Esophagus squamous epithelium (tissue), 5 donors: ENCODE measurements around the gene KLK13. TPM values are rescaled to one million over a fixed set of nuclear protein-coding genes. Genes with fewer than 3 reads are reported as not detected.

Experiments
- DNase-seq: peaks from one replicate; lab custom pipeline; 2025; lab: John Stamatoyannopoulos, UW
- H3K27ac ChIP-seq, 4 donors: fragments of 200-600 bp; sonication (generic); one replicate each; pipeline ENCODE4 v1.5.1; 2016 to 2019; ENCODE audit warnings: mild to moderate bottlenecking in 1 of 4
- H3K27me3 ChIP-seq, 4 donors: fragments of 200-600 bp; sonication (generic); 1 replicate in 3 of 4; 2 replicates in 1 of 4; pipeline versions ENCODE4 v1.5.1 to v1.6.0; 2017 to 2021; ENCODE audit warnings: antibody characterized with exemption in 1 of 4
- H3K36me3 ChIP-seq, 3 donors: fragments of 200-600 bp; sonication (generic); one replicate each; pipeline ENCODE4 v1.5.1; 2016 to 2019
- H3K4me1 ChIP-seq, 3 donors: fragments of 200-600 bp; sonication (generic); one replicate each; pipeline ENCODE4 v1.5.1; 2017 to 2019
- H3K4me3 ChIP-seq, 4 donors: fragments of 200-600 bp; sonication (generic); 1 replicate in 3 of 4; 2 replicates in 1 of 4; pipeline ENCODE4 v1.5.1; 2016 to 2019; ENCODE audit warnings: mild to moderate bottlenecking in 2 of 4, moderate library complexity in 1 of 4
- H3K9me3 ChIP-seq, 3 donors: fragments of 200-600 bp; sonication (generic); one replicate each; pipeline ENCODE4 v1.5.1; 2016 to 2019
- CTCF ChIP-seq, 6 experiments: fragments of 450-650 bp in 4 of 6; fragments of 200-600 bp in 2 of 6; sonication (generic) in 2 of 6; IDR thresholded peaks; one replicate each; pipeline ENCODE4 v1.5.1; 2016 to 2019; ENCODE audit warnings: antibody characterized with exemption in 6 of 6, mild to moderate bottlenecking in 4 of 6, moderate library complexity in 4 of 6
- POLR2A ChIP-seq, 4 donors: fragments of 450-650 bp; IDR thresholded peaks; one replicate each; pipeline ENCODE4 v1.6.1; 2017; ENCODE audit warnings: antibody characterized with exemption in 4 of 4, mild to moderate bottlenecking in 4 of 4, moderate library complexity in 3 of 4
- WGBS, 2 donors: methylation state at CpG; one replicate each; pipeline ENCODE4 v1.1.5; 2018; 5-methylcytosine and 5-hydroxymethylcytosine counted together
- intact Hi-C: fragments of 100-400 bp; cut with DNase I; formaldehyde crosslinking; loops from one replicate; pipeline ENCODE4 v1.15.0; 2022
- total RNA-seq, 4 donors: library from RNA; depleted of rRNA; stranded (reverse); fragments of >200 nt; gene quantifications; one replicate each; pipeline ENCODE4 v1.1.0, GENCODE V29; 2016
- donor health status: DM: yes; HTN: yes; CAD: no.

Gene KLK13
- total RNA-seq, 4 donors from 2014 or later, result 163 to 973 (median 600) TPM

GRCh38 chr19:51101171-51101865 lies 36.4 kb upstream of the KLK13 start:
- no peaks in the 10 kb centered on the region for H3K9me3 ChIP-seq
- TF ChIP-seq POLR2A (IDR thresholded peaks at IDR 0.05) (no peak), CTCF (IDR thresholded peaks at IDR 0.05) (no peak)
- H3K27me3 ChIP-seq, result no peaks in the 10 kb centered on the region
- peaks cover 5 to 83% (median 5%) of the 10 kb centered on the region in 3 donors for H3K36me3 ChIP-seq
- H3K27ac ChIP-seq, result no peak overlapping the region
- H3K4me1 ChIP-seq, result peaks cover 0 to 33% (median 7%) of the 10 kb centered on the region in 3 donors
- no peak for DNase-seq
- intact Hi-C loops, result no loop called here
- 67 to 69% methylated on average over 5 of the region's 5 CpGs for whole genome bisulfite sequencing, 2 donors
- H3K4me3 ChIP-seq, result no peak overlapping the region

GRCh38 chr19:51100601-51101000 lies 35.7 kb upstream of the KLK13 start:
- 54 to 69% methylated on average over 3 of the region's 3 CpGs for WGBS, 2 donors
- Histone ChIP-seq H3K36me3 (peaks cover 5 to 83% (median 5%) of the 10 kb centered on the region in 3 donors), H3K27ac (no peak overlapping the region), H3K4me3 (no peak overlapping the region), H3K27me3 (no peaks in the 10 kb centered on the region), H3K9me3 (no peaks in the 10 kb centered on the region), H3K4me1 (peaks cover 0 to 34% (median 7%) of the 10 kb centered on the region in 3 donors)
- intact Hi-C loops, result no loop called here
- TF ChIP-seq POLR2A (IDR thresholded peaks at IDR 0.05), result no peak
- TF ChIP-seq CTCF (IDR thresholded peaks at IDR 0.05), result no peak
- DNase-seq, result no peak

GRCh38 chr19:51099047-51099382 lies 34.1 kb upstream of the KLK13 start:
- H3K4me1 ChIP-seq, result peaks cover 0 to 44% (median 7%) of the 10 kb centered on the region in 3 donors
- WGBS, 2 donors, result 95% methylated on average over 3 of the region's 22 CpGs; no CpG with 5 or more reads in 1 of the 2 donors
- DNase-seq, result no peak
- H3K27ac ChIP-seq, result no peak overlapping the region
- no peak for TF ChIP-seq CTCF (IDR thresholded peaks at IDR 0.05)
- no peak for TF ChIP-seq POLR2A (IDR thresholded peaks at IDR 0.05)
- intact Hi-C loops, result loop anchor here (5.0 kb wide), 1 partner anchor 172 kb away; no protein-coding TSS in a partner anchor
- H3K36me3 ChIP-seq, result peaks cover 3 to 68% (median 4%) of the 10 kb centered on the region in 3 donors
- H3K4me3 ChIP-seq, result peak overlapping the region in 1 of 4 donors; percentile 41
- no peaks in the 10 kb centered on the region for H3K27me3 ChIP-seq
- H3K9me3 ChIP-seq, result no peaks in the 10 kb centered on the region

GRCh38 chr19:51098365-51099046 lies 33.6 kb upstream of the KLK13 start:
- H3K27me3 ChIP-seq, result no peaks in the 10 kb centered on the region
- peak overlapping the region in 1 of 4 donors; percentile 41 for H3K4me3 ChIP-seq
- DNase-seq, result no peak
- intact Hi-C loops, result loop anchor here (5.0 kb wide), 1 partner anchor 171 kb away; no protein-coding TSS in a partner anchor
- H3K9me3 ChIP-seq, result no peaks in the 10 kb centered on the region
- TF ChIP-seq POLR2A (IDR thresholded peaks at IDR 0.05), result no peak
- no peak for TF ChIP-seq CTCF (IDR thresholded peaks at IDR 0.05)
- H3K4me1 ChIP-seq, result peaks cover 3 to 44% (median 7%) of the 10 kb centered on the region in 3 donors
- peaks cover 0 to 63% (median 0%) of the 10 kb centered on the region in 3 donors for H3K36me3 ChIP-seq
- WGBS, 2 donors, result 90% methylated on average over 3 of the region's 78 CpGs; no CpG with 5 or more reads in 1 of the 2 donors
- no peak overlapping the region for H3K27ac ChIP-seq

- Histone ChIP-seq H3K4me1 (peaks cover 7 to 44% (median 9%) of the 10 kb centered on the region in 3 donors), H3K27me3 (no peaks in the 10 kb centered on the region), H3K36me3 (peaks cover 0 to 56% (median 0%) of the 10 kb centered on the region in 3 donors), H3K4me3 (no peak overlapping the region), H3K9me3 (no peaks in the 10 kb centered on the region), H3K27ac (no peak overlapping the region)
- 72 to 87% methylated on average over 10 to 13 of the region's 20 CpGs for WGBS, 2 donors
- intact Hi-C loops, result loop anchor here (5.0 kb wide), 1 partner anchor 170 kb away; no protein-coding TSS in a partner anchor
- DNase-seq, result no peak
- TF ChIP-seq POLR2A (IDR thresholded peaks at IDR 0.05), result no peak
Measured at GRCh38 chr19:51097796-51098195, 32.9 kb upstream of the KLK13 start.
